BE2C (cell line): Measurements from ENCODE around the gene POLH. TPM values are rescaled to one million over a fixed set of nuclear protein-coding genes. Genes with fewer than 3 reads are reported as not detected.
"Not testable (repeated sequence)": the region's sequence is repeated elsewhere in the genome, so short reads cannot be mapped to it uniquely, and the experiment has no call there.

Source experiments
- DNase-seq: peaks from one replicate; pipeline ENCODE4 v3.0.0-alpha.2; 2020
- H3K27me3 ChIP-seq: fragments of 250-450 bp; sonication (Bioruptor Pico); 2 replicates; pipeline ENCODE4 v1.5.1; 2020; ENCODE audit warnings: mild to moderate bottlenecking
- H3K36me3 ChIP-seq: fragments of 250-450 bp; sonication (Bioruptor Pico); 2 replicates; pipeline ENCODE4 v1.5.1; 2020; ENCODE audit warnings: mild to moderate bottlenecking
- H3K4me1 ChIP-seq: fragments of 250-450 bp; sonication (Bioruptor Pico); 2 replicates; pipeline ENCODE4 v1.5.1; 2020
- H3K4me3 ChIP-seq: 2 replicates; pipeline ENCODE4 v1.5.1; 2011; ENCODE audit warnings: low read depth, low read length
- H3K9me3 ChIP-seq: fragments of 250-450 bp; sonication (Bioruptor Pico); 2 replicates; pipeline ENCODE4 v1.5.1; 2020
- polyA plus RNA-seq: library from polyadenylated mRNA; unstranded; fragments of >200 nt; gene quantifications from one replicate; pipeline ENCODE4 v1.2.1, GENCODE V29; 2012; ENCODE audit warnings: low read depth, missing spikeins; ENCODE audit not compliant: insufficient read length, insufficient read depth
- TF ChIP-seq, protein P1 (sequence below): IDR thresholded peaks from 2 replicates; pipeline ENCODE4 v1.5.1; 2012; ENCODE audit warnings: mild to moderate bottlenecking, low read depth, low read length

Gene POLH
- 11.6 TPM for polyA plus RNA-seq

GRCh38 chr6:43575772-43576551 lies at the start of gene POLH, which contains the start of gene XPO5:
TSS of gene POLH (plus strand) at chr6:43576185. CDS start at chr6:43582320, 6,135 bp downstream.
TSS of gene XPO5 (minus strand) at chr6:43576038. CDS start at chr6:43575864, 174 bp downstream.
- H3K9me3 ChIP-seq, result no peaks in the 10 kb centered on the region
- no peaks in the 10 kb centered on the region for H3K27me3 ChIP-seq
- peak within 1 kb of the TSS; percentile 100 for H3K4me3 ChIP-seq
- TF ChIP-seq, protein P1, sequence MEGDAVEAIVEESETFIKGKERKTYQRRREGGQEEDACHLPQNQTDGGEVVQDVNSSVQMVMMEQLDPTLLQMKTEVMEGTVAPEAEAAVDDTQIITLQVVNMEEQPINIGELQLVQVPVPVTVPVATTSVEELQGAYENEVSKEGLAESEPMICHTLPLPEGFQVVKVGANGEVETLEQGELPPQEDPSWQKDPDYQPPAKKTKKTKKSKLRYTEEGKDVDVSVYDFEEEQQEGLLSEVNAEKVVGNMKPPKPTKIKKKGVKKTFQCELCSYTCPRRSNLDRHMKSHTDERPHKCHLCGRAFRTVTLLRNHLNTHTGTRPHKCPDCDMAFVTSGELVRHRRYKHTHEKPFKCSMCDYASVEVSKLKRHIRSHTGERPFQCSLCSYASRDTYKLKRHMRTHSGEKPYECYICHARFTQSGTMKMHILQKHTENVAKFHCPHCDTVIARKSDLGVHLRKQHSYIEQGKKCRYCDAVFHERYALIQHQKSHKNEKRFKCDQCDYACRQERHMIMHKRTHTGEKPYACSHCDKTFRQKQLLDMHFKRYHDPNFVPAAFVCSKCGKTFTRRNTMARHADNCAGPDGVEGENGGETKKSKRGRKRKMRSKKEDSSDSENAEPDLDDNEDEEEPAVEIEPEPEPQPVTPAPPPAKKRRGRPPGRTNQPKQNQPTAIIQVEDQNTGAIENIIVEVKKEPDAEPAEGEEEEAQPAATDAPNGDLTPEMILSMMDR, result peak; percentile 45
- peaks cover 25% of the 10 kb centered on the region for H3K36me3 ChIP-seq
- H3K4me1 ChIP-seq, result peaks cover 12% of the 10 kb centered on the region
- peak; percentile 96 for DNase-seq

DNA sequence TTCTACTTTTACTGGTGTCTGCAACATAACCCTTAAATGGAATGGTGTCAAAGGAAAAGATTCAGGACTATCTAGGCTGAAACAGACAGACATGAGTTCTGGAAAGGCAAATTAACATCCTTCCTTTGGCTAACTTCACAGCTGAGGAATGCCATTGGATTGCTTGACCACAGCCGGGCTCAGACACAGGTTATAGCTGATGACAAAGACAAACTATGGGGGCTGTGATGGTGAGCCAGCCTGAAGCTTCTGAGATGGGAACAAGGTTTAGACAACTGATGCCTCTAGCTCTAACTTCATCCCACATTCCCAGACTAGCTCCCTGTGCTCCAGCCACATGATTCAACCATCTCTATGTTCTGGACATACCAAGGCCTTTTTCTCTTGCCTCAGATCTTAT lies 43.8 kb upstream of the POLH start:
- Histone ChIP-seq H3K9me3 (no peaks in the 10 kb centered on the region), H3K27me3 (no peaks in the 10 kb centered on the region), H3K4me1 (no peaks in the 10 kb centered on the region), H3K36me3 (peaks cover 78% of the 10 kb centered on the region), H3K4me3 (no peak overlapping the region)
- no peak for DNase-seq
- TF ChIP-seq, protein P1, result no peak

GRCh38 chr6:43538986-43539385 lies 37.0 kb upstream of the POLH start:
- DNase-seq, H3K4me3 ChIP-seq, H3K4me1 ChIP-seq, H3K9me3 ChIP-seq, H3K27me3 ChIP-seq: not testable (repeated sequence)
- H3K36me3 ChIP-seq, result peaks cover 79% of the 10 kb centered on the region

GRCh38 chr6:43539409-43539808 lies 36.6 kb upstream of the POLH start:
- not testable (repeated sequence) for H3K27me3 ChIP-seq, H3K4me1 ChIP-seq, H3K9me3 ChIP-seq, H3K4me3 ChIP-seq, DNase-seq
- peaks cover 83% of the 10 kb centered on the region for H3K36me3 ChIP-seq

- no peaks in the 10 kb centered on the region for H3K9me3 ChIP-seq
- H3K4me3 ChIP-seq, result no peak overlapping the region
- H3K36me3 ChIP-seq, result peaks cover 84% of the 10 kb centered on the region
- no peaks in the 10 kb centered on the region for H3K4me1 ChIP-seq
- no peaks in the 10 kb centered on the region for H3K27me3 ChIP-seq
- TF ChIP-seq, protein P1, result no peak
- DNase-seq, result no peak
Measured at GRCh38 chr6:43540507-43540906, 35.5 kb upstream of the POLH start.

DNA sequence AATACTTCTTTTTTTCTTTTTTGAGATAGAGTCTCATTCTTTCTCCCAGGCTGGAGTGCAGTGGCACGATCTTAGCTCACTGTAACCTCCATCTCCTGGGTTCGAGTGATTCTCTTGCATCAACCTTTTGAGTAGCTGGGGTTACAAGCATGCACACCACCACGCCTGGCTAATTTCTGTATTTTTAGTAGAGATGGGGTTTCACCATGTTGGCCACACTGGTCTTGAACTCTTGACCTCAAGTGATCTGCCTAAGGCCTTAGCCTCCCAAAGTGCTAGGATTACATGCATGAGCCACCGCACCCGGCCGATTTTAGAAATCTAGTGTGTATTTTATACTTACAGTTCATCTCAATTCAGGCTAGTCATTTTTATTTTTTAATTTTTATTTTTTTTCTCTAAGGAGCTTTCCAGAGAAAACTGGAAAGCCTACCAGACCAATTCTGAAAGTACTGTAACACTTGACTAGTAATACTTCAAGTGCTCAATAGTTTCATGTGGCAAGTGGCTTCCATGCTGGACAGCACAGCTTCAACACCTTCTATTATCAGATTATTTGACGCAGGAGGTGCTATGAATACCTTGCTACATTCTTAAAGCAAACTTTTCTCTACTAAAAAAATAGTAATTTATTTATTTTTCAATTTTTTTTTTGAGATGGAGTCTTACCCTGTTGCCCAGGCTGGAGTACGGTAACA lies 34.1 kb upstream of the POLH start:
- H3K36me3 ChIP-seq, result peaks cover 88% of the 10 kb centered on the region
- H3K4me3 ChIP-seq, result no peak overlapping the region
- no peaks in the 10 kb centered on the region for H3K4me1 ChIP-seq
- TF ChIP-seq, protein P1, result no peak
- no peaks in the 10 kb centered on the region for H3K9me3 ChIP-seq
- no peak for DNase-seq
- H3K27me3 ChIP-seq, result no peaks in the 10 kb centered on the region

DNA sequence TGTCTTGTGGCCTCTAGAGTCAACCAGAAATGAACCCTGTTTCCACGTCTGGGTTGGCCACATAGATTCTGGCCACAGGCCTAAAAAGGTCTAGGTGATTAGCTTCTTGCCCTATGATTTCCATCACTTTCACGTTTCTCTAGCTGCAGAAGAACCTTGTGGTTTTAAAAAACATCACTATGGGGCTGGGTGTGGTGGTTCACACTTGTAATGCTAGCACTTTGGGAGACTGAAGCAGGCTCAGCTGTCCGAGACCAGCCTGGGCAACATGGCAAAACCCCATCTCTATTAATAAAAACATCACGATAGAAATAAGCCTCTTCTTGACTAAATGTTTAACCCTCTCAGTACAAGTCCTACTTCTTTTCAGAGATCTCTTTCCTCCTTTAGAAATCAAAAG lies 31.5 kb upstream of the POLH start:
- peaks cover 94% of the 10 kb centered on the region for H3K36me3 ChIP-seq
- TF ChIP-seq, protein P1, result no peak
- DNase-seq, result no peak

More for the DNA sequence above, 31.5 kb upstream of the POLH start:
- no peaks in the 10 kb centered on the region for H3K4me1 ChIP-seq
- H3K9me3 ChIP-seq, result no peaks in the 10 kb centered on the region
- H3K4me3 ChIP-seq, result no peak overlapping the region
- no peaks in the 10 kb centered on the region for H3K27me3 ChIP-seq
